ENCODE data around the gene THBS2.
A peak's percentile ranks its signal among the peaks of the same experiment; 100 is the strongest.
"Not testable (repeated sequence)": the region's sequence is repeated elsewhere in the genome, so short reads cannot be mapped to it uniquely, and the experiment has no call there.

The THBS2 gene

GRCh38 chr6:169222126-169222525 lies 31.5 kb downstream of the THBS2 start:
- Histone ChIP-seq H3K4me1 (ENCODE audit: control insufficient read depth, insufficient read depth, low read length) (no peaks in the 10 kb centered on the region), H3K27me3 (ENCODE audit: control insufficient read depth, insufficient read depth, low read length) (no peaks in the 10 kb centered on the region), H3K4me3 (ENCODE audit: low read depth, low read length) (no peak overlapping the region), H3K27ac (ENCODE audit: low read depth, low read length) (no peak overlapping the region), H3K9me3 (ENCODE audit: control insufficient read depth, insufficient read depth, low read depth, low read length) (peaks cover 17% of the 10 kb centered on the region), H3K9ac (ENCODE audit: low read length) (no peak overlapping the region), H3K36me3 (ENCODE audit: control insufficient read depth, insufficient read depth, low read length) (peaks cover 79% of the 10 kb centered on the region)

DNA sequence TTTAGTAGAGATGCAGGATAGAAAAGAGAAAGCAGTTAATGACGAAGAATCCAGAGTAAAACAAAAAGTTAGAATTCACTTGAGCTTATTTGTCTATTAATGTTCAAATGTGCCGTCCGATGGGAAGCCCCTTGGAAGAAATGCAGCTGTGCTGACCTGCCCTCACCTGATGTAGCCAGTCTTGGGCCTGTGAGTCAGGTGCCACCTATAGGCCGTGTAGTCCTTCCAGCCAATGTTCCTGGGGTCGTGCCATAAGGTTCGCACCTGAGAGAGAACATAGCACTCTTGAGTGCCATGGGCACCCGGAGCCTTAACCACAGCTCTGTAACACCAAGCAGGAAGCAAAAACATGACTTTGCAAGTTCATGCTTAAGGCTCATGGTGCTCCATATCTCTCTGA lies 32.4 kb downstream of the THBS2 start:
- Histone ChIP-seq H3K9me3 (ENCODE audit: control insufficient read depth, insufficient read depth, low read depth, low read length) (peaks cover 17% of the 10 kb centered on the region), H3K9ac (ENCODE audit: low read length) (no peak overlapping the region), H3K4me1 (ENCODE audit: control insufficient read depth, insufficient read depth, low read length) (no peaks in the 10 kb centered on the region), H3K36me3 (ENCODE audit: control insufficient read depth, insufficient read depth, low read length) (peaks cover 77% of the 10 kb centered on the region), H3K27me3 (ENCODE audit: control insufficient read depth, insufficient read depth, low read length) (no peaks in the 10 kb centered on the region), H3K27ac (ENCODE audit: low read depth, low read length) (no peak overlapping the region), H3K4me3 (ENCODE audit: low read depth, low read length) (no peak overlapping the region)

- H3K9me3 ChIP-seq (ENCODE audit: control insufficient read depth, insufficient read depth, low read depth, low read length): peaks cover 17% of the 10 kb centered on the region
- H3K27me3 ChIP-seq (ENCODE audit: control insufficient read depth, insufficient read depth, low read length): no peaks in the 10 kb centered on the region
- peaks cover 69% of the 10 kb centered on the region for H3K36me3 ChIP-seq (ENCODE audit: control insufficient read depth, insufficient read depth, low read length)
- no peak overlapping the region for H3K4me3 ChIP-seq (ENCODE audit: low read depth, low read length)
- H3K4me1 ChIP-seq (ENCODE audit: control insufficient read depth, insufficient read depth, low read length): peaks cover 3% of the 10 kb centered on the region; the same call in 1 of the 2 replicates
- H3K27ac ChIP-seq (ENCODE audit: low read depth, low read length): no peak overlapping the region
- no peak overlapping the region for H3K9ac ChIP-seq (ENCODE audit: low read length)
These were observed 33.3 kb downstream of the THBS2 start for GRCh38 chr6:169220068-169220964.

- peaks cover 46% of the 10 kb centered on the region for H3K36me3 ChIP-seq (ENCODE audit: control insufficient read depth, insufficient read depth, low read length)
- no peaks in the 10 kb centered on the region for H3K27me3 ChIP-seq (ENCODE audit: control insufficient read depth, insufficient read depth, low read length)
- H3K4me3 ChIP-seq (ENCODE audit: low read depth, low read length): no peak overlapping the region
- H3K9me3 ChIP-seq (ENCODE audit: control insufficient read depth, insufficient read depth, low read depth, low read length): peaks cover 12% of the 10 kb centered on the region
- no peak overlapping the region for H3K27ac ChIP-seq (ENCODE audit: low read depth, low read length)
- H3K9ac ChIP-seq (ENCODE audit: low read length): no peak overlapping the region
- H3K4me1 ChIP-seq (ENCODE audit: control insufficient read depth, insufficient read depth, low read length): peaks cover 7% of the 10 kb centered on the region; the same call in 1 of the 2 replicates
These were observed 35.7 kb downstream of the THBS2 start for GRCh38 chr6:169217972-169218371.

GRCh38 chr6:169216830-169217229 lies 36.8 kb downstream of the THBS2 start:
- H3K27ac ChIP-seq (ENCODE audit: low read depth, low read length): no peak overlapping the region

DNA sequence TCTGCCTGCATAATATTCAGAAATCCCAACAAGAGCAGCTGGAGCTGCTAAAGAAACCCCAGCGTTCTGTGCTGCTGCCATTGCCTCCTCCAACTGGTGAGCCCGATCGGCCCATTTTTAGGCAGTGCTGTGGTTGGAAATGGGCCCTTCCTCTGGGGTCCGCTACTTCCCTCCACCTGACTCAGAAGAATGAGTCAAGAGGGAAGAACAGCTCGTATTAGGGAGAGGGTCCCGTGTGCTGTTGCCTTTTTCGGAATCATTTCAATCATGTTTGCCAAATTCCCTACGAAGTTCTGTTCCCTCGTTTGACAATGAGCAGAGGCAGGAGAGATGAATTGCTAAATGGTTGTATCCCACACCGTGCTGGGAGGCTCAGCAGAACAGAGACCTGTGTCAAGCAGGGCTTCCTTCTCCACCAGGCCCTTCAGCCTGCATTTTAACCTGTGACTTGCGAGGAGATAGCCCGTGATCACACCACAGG lies 38.4 kb downstream of the THBS2 start:
- Histone ChIP-seq H3K27me3 (ENCODE audit: control insufficient read depth, insufficient read depth, low read length) (no peaks in the 10 kb centered on the region), H3K4me1 (ENCODE audit: control insufficient read depth, insufficient read depth, low read length) (peaks cover 7% of the 10 kb centered on the region; the same call in 1 of the 2 replicates), H3K27ac (ENCODE audit: low read depth, low read length) (no peak overlapping the region), H3K9ac (ENCODE audit: low read length) (no peak overlapping the region), H3K4me3 (ENCODE audit: low read depth, low read length) (no peak overlapping the region), H3K36me3 (ENCODE audit: control insufficient read depth, insufficient read depth, low read length) (peaks cover 26% of the 10 kb centered on the region), H3K9me3 (ENCODE audit: control insufficient read depth, insufficient read depth, low read depth, low read length) (no peaks in the 10 kb centered on the region)

More at GRCh38 chr6:169216830-169217229, 36.8 kb downstream of the THBS2 start:
- Histone ChIP-seq H3K4me1 (ENCODE audit: control insufficient read depth, insufficient read depth, low read length) (peaks cover 7% of the 10 kb centered on the region; the same call in 1 of the 2 replicates), H3K36me3 (ENCODE audit: control insufficient read depth, insufficient read depth, low read length) (peaks cover 37% of the 10 kb centered on the region), H3K27me3 (ENCODE audit: control insufficient read depth, insufficient read depth, low read length) (no peaks in the 10 kb centered on the region), H3K9ac (ENCODE audit: low read length) (no peak overlapping the region), H3K4me3 (ENCODE audit: low read depth, low read length) (no peak overlapping the region), H3K9me3 (ENCODE audit: control insufficient read depth, insufficient read depth, low read depth, low read length) (peaks cover 5% of the 10 kb centered on the region; the same call in 1 of the 2 replicates)

- H3K36me3 ChIP-seq (ENCODE audit: control insufficient read depth, insufficient read depth, low read length): peaks cover 22% of the 10 kb centered on the region
- H3K27ac ChIP-seq (ENCODE audit: low read depth, low read length); H3K4me3 ChIP-seq (ENCODE audit: low read depth, low read length); H3K4me1 ChIP-seq (ENCODE audit: control insufficient read depth, insufficient read depth, low read length); H3K27me3 ChIP-seq (ENCODE audit: control insufficient read depth, insufficient read depth, low read length); H3K9me3 ChIP-seq (ENCODE audit: control insufficient read depth, insufficient read depth, low read depth, low read length); H3K9ac ChIP-seq (ENCODE audit: low read length): not testable (repeated sequence)
These were observed 38.9 kb downstream of the THBS2 start for GRCh38 chr6:169214789-169215188.

- H3K27me3 ChIP-seq (ENCODE audit: control insufficient read depth, insufficient read depth, low read length): no peaks in the 10 kb centered on the region
- H3K9me3 ChIP-seq (ENCODE audit: control insufficient read depth, insufficient read depth, low read depth, low read length): no peaks in the 10 kb centered on the region
- no peak overlapping the region for H3K27ac ChIP-seq (ENCODE audit: low read depth, low read length)
- H3K9ac ChIP-seq (ENCODE audit: low read length): no peak overlapping the region
- H3K36me3 ChIP-seq (ENCODE audit: control insufficient read depth, insufficient read depth, low read length): peaks cover 13% of the 10 kb centered on the region
- H3K4me3 ChIP-seq (ENCODE audit: low read depth, low read length): no peak overlapping the region
- H3K4me1 ChIP-seq (ENCODE audit: control insufficient read depth, insufficient read depth, low read length): peaks cover 7% of the 10 kb centered on the region; the same call in 1 of the 2 replicates
These were observed 39.7 kb downstream of the THBS2 start for GRCh38 chr6:169213814-169214520.

DNA sequence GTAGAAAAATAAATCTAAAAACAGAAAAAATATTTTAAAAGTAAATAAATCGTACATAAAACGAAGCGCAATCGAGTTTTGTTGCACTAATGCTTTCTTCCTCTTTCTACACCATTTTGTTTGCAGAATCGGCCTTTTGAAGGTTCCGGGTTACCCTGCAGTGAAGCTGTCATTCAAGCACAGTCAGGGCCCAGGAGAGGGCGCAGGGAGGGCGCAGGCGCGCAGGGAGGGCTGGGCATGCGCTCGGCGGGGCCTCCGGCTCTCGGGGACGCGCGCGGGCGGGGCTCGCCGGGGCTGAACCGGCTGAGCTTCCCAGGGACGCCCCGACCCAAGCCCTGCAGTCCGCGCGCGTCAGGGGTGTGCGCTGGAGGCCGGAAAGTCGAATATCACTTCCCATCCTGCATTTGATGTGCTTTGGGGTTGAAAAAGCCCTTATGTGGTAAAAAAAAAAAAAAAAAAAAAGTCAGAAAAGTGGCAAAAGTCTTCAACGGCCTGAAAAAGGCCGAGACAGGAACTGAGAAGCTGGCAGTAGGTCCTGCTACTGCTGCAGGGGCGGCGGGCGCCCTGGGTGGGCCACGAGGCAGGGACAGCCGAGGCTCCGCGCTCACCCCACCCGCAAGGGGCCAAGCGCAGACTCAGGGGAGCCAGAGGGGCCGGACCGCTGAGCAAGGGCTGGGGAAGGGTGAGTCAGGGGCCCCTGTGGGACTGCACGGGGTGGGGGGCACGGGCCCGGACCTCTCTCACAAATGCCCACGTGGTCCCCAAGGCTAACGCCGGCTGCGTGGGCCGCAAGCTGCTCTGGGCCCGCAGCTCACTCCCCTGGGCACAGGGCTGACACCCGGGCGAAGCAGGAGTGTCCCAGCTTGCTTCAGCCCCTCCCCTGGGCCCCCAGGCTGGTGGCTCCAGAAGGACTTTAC lies 40.5 kb downstream of the THBS2 start:
- Histone ChIP-seq H3K4me3 (ENCODE audit: low read depth, low read length) (peak overlapping the region; percentile 42), H3K9me3 (ENCODE audit: control insufficient read depth, insufficient read depth, low read depth, low read length) (no peaks in the 10 kb centered on the region), H3K27me3 (ENCODE audit: control insufficient read depth, insufficient read depth, low read length) (no peaks in the 10 kb centered on the region), H3K27ac (ENCODE audit: low read depth, low read length) (peak overlapping the region; percentile 38; the same call in 1 of the 2 replicates), H3K4me1 (ENCODE audit: control insufficient read depth, insufficient read depth, low read length) (peaks cover 7% of the 10 kb centered on the region; the same call in 1 of the 2 replicates), H3K36me3 (ENCODE audit: control insufficient read depth, insufficient read depth, low read length) (peaks cover 6% of the 10 kb centered on the region), H3K9ac (ENCODE audit: low read length) (no peak overlapping the region)

- Histone ChIP-seq H3K9me3 (ENCODE audit: control insufficient read depth, insufficient read depth, low read depth, low read length) (0 out of 2 replicates have a peak, but pooled peaks cover under 1% of the 10 kb centered on the region), H3K36me3 (ENCODE audit: control insufficient read depth, insufficient read depth, low read length) (peaks cover 4% of the 10 kb centered on the region; the same call in 1 of the 2 replicates), H3K4me3 (ENCODE audit: low read depth, low read length) (peak overlapping the region; percentile 11; the same call in 1 of the 2 replicates), H3K4me1 (ENCODE audit: control insufficient read depth, insufficient read depth, low read length) (peaks cover 7% of the 10 kb centered on the region; the same call in 1 of the 2 replicates), H3K9ac (ENCODE audit: low read length) (no peak overlapping the region), H3K27ac (ENCODE audit: low read depth, low read length) (no peak overlapping the region), H3K27me3 (ENCODE audit: control insufficient read depth, insufficient read depth, low read length) (no peaks in the 10 kb centered on the region)
These were observed 41.2 kb downstream of the THBS2 start for GRCh38 chr6:169212436-169212835.

Data from HUES6 (cell line).